ENCODE results near the gene ELP2.
A peak's percentile ranks its signal among the peaks of the same experiment; 100 is the strongest.
"Not testable (repeated sequence)": the region's sequence is repeated elsewhere in the genome, so short reads cannot be mapped to it uniquely, and the experiment has no call there.

The ELP2 gene

GRCh38 chr18:36129300-36130038 is at the start of gene ELP2, which contains the start of gene SLC39A6:
Gene ELP2 (plus strand): TSS chr18:36129899. CDS start chr18:36129934, 35 bp downstream.
Gene SLC39A6 (minus strand): TSS chr18:36129340. CDS start chr18:36127007, 2,333 bp downstream.
- peak; percentile 96 for DNase-seq (ENCODE audit: low spot score)
- in situ Hi-C loops (cut with MboI; ENCODE audit: low pct_unique_long_range_greater_than_20kb, low sequenced_read_pairs, unreplicated experiment) = no loop called here
- TF ChIP-seq CTCF (IDR thresholded peaks at IDR 0.05; ENCODE audit: extremely low read depth, insufficient read depth, missing control alignments) = no peak

GRCh38 chr18:36081118-36081517 is 48.6 kb upstream of the ELP2 start:
- DNase-seq (ENCODE audit: low spot score); in situ Hi-C loops (cut with MboI; ENCODE audit: low pct_unique_long_range_greater_than_20kb, low sequenced_read_pairs, unreplicated experiment): not testable (repeated sequence)

- in situ Hi-C loops (cut with MboI; ENCODE audit: low pct_unique_long_range_greater_than_20kb, low sequenced_read_pairs, unreplicated experiment) = no loop called here
- no peak for DNase-seq (ENCODE audit: low spot score)
These were observed 46.0 kb upstream of the ELP2 start for GRCh38 chr18:36083729-36084128.

GRCh38 chr18:36085195-36085594 is 44.5 kb upstream of the ELP2 start:
- DNase-seq (ENCODE audit: low spot score) = no peak
- in situ Hi-C loops (cut with MboI; ENCODE audit: low pct_unique_long_range_greater_than_20kb, low sequenced_read_pairs, unreplicated experiment) = no loop called here
- TF ChIP-seq CTCF (IDR thresholded peaks at IDR 0.05; ENCODE audit: extremely low read depth, insufficient read depth, missing control alignments) = no peak

More at GRCh38 chr18:36083729-36084128, 46.0 kb upstream of the ELP2 start:
- no peak for TF ChIP-seq CTCF (IDR thresholded peaks at IDR 0.05; ENCODE audit: extremely low read depth, insufficient read depth, missing control alignments)

- TF ChIP-seq CTCF (IDR thresholded peaks at IDR 0.05; ENCODE audit: extremely low read depth, insufficient read depth, missing control alignments) = no peak
These were observed 43.5 kb upstream of the ELP2 start for GRCh38 chr18:36086186-36086585.

GRCh38 chr18:36088256-36088655 is 41.4 kb upstream of the ELP2 start:
- TF ChIP-seq CTCF (IDR thresholded peaks at IDR 0.05; ENCODE audit: extremely low read depth, insufficient read depth, missing control alignments) = no peak
- in situ Hi-C loops (cut with MboI; ENCODE audit: low pct_unique_long_range_greater_than_20kb, low sequenced_read_pairs, unreplicated experiment) = no loop called here
- no peak for DNase-seq (ENCODE audit: low spot score)

More at GRCh38 chr18:36086186-36086585, 43.5 kb upstream of the ELP2 start:
- DNase-seq (ENCODE audit: low spot score) = no peak
- in situ Hi-C loops (cut with MboI; ENCODE audit: low pct_unique_long_range_greater_than_20kb, low sequenced_read_pairs, unreplicated experiment) = no loop called here

GRCh38 chr18:36089001-36089400 is 40.7 kb upstream of the ELP2 start:
- no peak for TF ChIP-seq CTCF (IDR thresholded peaks at IDR 0.05; ENCODE audit: extremely low read depth, insufficient read depth, missing control alignments)
- no peak for DNase-seq (ENCODE audit: low spot score)
- in situ Hi-C loops (cut with MboI; ENCODE audit: low pct_unique_long_range_greater_than_20kb, low sequenced_read_pairs, unreplicated experiment) = no loop called here

- in situ Hi-C loops (cut with MboI; ENCODE audit: low pct_unique_long_range_greater_than_20kb, low sequenced_read_pairs, unreplicated experiment) = loop anchor here (10.0 kb wide), 1 partner anchor 193 kb away; no protein-coding TSS in a partner anchor
- not testable (repeated sequence) for DNase-seq (ENCODE audit: low spot score)
These were observed 37.6 kb upstream of the ELP2 start for GRCh38 chr18:36092116-36092515.
